ENCODE data around the gene TXNRD2.

DNA sequence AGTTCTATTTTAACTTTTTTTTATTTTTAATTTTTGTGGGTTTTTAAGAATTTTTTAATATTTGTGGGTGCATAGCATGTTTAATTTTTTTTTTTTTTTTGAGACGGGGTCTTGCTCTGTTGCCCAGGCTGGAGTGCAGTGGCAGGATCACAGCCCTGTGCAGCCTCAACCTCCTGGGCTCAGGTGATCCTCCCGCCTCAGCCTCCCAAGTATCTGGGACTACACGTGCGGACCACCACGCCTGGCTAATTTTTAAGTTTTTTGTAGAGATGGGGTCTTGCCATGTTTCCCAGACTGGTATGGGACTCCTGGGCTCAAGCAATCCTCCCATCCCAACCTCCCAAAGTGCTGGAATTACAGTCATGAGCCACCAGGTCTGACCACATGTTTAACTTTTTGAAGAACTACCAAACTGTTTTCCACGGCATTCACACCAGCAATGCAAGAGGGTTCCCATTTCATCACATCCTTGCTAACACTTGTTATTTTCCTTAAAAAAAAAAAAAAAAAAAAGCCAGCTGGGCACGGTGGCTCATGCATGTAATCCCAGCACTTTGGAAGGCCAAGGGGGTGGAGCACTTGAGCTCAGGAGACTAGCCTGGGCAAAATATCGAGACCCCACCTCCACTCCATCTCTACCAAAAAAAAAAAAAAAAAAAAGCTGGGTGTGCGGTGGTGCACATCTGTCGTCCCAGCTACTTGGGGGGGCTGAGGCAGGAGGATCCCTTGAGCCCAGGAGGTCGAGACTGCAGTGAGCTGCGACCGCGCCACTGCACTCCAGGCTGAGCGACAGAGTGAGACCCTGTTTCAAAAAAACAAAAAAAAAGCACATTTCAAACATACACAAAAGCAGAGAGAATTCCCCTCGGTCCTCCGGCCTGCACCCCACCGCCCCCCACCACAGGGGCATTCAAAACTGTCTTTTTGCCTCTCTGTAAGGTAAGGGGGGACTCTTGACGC is 16.7 kb upstream of the TXNRD2 start:
- TF ChIP-seq YY1 (IDR thresholded peaks at IDR 0.05; ENCODE audit: low read depth, low read length) (no peak), TAF1 (IDR thresholded peaks at IDR 0.05; ENCODE audit: borderline replicate concordance, low read depth, low read length) (no peak), SP1 (IDR thresholded peaks at IDR 0.05; ENCODE audit: low read depth, low read length) (no peak), RAD21 (IDR thresholded peaks at IDR 0.05; ENCODE audit: insufficient read depth, low read depth, low read length) (no peak), TBL1XR1 (IDR thresholded peaks at IDR 0.05; ENCODE audit: low read depth, low read length) (no peak), HDAC2 (IDR thresholded peaks at IDR 0.05) (no peak), CHD1 (IDR thresholded peaks at IDR 0.05; ENCODE audit: low read depth, low read length) (no peak)
- TF ChIP-seq, protein P1, sequence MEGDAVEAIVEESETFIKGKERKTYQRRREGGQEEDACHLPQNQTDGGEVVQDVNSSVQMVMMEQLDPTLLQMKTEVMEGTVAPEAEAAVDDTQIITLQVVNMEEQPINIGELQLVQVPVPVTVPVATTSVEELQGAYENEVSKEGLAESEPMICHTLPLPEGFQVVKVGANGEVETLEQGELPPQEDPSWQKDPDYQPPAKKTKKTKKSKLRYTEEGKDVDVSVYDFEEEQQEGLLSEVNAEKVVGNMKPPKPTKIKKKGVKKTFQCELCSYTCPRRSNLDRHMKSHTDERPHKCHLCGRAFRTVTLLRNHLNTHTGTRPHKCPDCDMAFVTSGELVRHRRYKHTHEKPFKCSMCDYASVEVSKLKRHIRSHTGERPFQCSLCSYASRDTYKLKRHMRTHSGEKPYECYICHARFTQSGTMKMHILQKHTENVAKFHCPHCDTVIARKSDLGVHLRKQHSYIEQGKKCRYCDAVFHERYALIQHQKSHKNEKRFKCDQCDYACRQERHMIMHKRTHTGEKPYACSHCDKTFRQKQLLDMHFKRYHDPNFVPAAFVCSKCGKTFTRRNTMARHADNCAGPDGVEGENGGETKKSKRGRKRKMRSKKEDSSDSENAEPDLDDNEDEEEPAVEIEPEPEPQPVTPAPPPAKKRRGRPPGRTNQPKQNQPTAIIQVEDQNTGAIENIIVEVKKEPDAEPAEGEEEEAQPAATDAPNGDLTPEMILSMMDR (IDR thresholded peaks at IDR 0.05 in 2 of 3, conservative IDR thresholded peaks at IDR 0.05 in 1 of 3; ENCODE audit: control insufficient read depth in 2 of 3, extremely low read depth in 1 of 3, insufficient read depth in 1 of 3, low read depth in 3 of 3, low read length in 3 of 3): no peak
